ENCODE data around the gene RAX2. TPM values are rescaled to one million over a fixed set of nuclear protein-coding genes. Genes with fewer than 3 reads are reported as not detected.

RAX2 gene
- total RNA-seq, 1 donor from 2014 or later = not detected

DNA sequence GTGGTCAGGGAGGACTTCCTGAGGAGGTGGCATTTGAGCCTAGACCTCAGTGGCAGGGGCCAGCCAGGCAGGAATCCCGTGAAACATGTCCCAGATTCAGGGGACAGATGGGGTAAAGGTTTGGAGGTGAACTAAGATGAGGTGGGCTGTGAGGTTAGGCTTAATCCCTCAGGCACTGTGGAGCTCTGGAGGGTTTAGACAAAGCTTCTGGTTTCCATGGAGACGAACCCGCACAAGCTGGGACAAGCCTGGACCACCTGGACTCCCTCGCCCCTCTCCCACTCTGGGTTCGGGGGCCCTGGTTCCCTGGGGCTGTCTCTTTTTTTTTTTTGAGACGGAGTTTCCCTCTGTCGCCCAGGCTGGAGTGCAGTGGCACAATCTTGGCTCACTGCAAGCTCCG lies 48.1 kb downstream of the RAX2 start:
- no peaks in the 10 kb centered on the region for H3K4me1 Mint-ChIP-seq
- peaks cover 81% of the 10 kb centered on the region for H3K27me3 Mint-ChIP-seq (ENCODE audit: low read depth)
- no peaks in the 10 kb centered on the region for H3K36me3 Mint-ChIP-seq (ENCODE audit: low read depth)
- no peak overlapping the region for H3K27ac Mint-ChIP-seq (ENCODE audit: unreplicated experiment)
- H3K9me3 Mint-ChIP-seq = no peaks in the 10 kb centered on the region
- no peak overlapping the region for H3K4me3 Mint-ChIP-seq
- TF ChIP-seq, protein P1, sequence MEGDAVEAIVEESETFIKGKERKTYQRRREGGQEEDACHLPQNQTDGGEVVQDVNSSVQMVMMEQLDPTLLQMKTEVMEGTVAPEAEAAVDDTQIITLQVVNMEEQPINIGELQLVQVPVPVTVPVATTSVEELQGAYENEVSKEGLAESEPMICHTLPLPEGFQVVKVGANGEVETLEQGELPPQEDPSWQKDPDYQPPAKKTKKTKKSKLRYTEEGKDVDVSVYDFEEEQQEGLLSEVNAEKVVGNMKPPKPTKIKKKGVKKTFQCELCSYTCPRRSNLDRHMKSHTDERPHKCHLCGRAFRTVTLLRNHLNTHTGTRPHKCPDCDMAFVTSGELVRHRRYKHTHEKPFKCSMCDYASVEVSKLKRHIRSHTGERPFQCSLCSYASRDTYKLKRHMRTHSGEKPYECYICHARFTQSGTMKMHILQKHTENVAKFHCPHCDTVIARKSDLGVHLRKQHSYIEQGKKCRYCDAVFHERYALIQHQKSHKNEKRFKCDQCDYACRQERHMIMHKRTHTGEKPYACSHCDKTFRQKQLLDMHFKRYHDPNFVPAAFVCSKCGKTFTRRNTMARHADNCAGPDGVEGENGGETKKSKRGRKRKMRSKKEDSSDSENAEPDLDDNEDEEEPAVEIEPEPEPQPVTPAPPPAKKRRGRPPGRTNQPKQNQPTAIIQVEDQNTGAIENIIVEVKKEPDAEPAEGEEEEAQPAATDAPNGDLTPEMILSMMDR (conservative IDR thresholded peaks at IDR 0.05) = no peak
- DNase-seq (ENCODE audit: low read depth, low spot score) = no peak

DNA sequence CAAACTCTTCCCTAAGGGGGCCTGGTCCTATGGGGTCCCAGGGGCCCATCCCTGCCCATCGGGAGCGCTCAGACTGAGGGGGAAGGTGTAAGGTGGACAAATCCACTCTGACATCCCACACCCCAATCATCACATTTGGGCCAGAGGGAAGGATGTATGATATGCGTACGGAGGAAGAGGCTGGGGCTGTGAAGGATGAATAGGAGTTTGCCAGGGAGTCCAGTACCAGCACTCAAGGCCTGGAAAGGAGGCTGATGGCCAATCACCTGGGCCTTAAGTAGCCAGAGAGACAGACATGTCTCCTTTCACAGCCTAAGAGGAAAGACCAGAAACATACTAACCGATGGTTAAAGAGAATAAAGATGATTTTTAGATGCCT lies 48.9 kb downstream of the RAX2 start:
- Mint-ChIP-seq H3K9me3 (no peaks in the 10 kb centered on the region), H3K27ac (ENCODE audit: unreplicated experiment) (no peak overlapping the region), H3K4me3 (no peak overlapping the region), H3K27me3 (ENCODE audit: low read depth) (peaks cover 81% of the 10 kb centered on the region), H3K36me3 (ENCODE audit: low read depth) (no peaks in the 10 kb centered on the region), H3K4me1 (no peaks in the 10 kb centered on the region)
- no peak for DNase-seq (ENCODE audit: low read depth, low spot score)
- TF ChIP-seq, protein P1 (conservative IDR thresholded peaks at IDR 0.05) = no peak

DNA sequence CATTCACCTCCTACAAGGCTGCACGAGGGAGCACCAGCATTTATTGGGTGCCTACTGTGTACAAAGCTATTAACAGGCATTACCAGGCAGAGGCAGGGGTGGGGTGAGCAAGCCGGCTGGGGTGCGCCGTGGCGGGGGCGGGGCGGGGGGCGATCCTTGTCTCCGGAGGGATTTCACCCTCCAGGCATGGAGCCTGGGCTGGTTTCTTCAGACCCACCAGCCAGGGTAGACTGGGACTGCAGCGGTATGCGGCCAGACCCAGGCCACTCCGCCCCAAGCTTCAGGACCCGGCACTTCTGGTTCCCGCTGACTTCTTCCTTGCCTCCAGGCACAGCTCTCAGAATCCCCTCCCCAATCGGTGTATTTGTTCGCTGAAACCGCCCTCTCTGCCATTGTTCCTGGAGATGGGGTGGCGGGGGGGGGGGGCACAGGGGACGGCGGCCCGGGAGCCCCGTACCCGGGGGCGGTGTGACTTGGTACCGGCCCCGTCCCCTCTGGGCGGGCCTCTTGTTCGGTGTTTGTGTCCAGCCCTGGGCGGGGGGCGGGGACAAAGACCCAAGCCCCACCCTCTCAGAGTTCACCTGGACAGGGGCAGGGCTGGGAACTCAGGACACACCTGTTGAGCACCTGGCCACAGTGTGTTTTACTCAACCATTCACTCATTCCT lies 49.5 kb downstream of the RAX2 start:
- no peaks in the 10 kb centered on the region for H3K4me1 Mint-ChIP-seq
- no peaks in the 10 kb centered on the region for H3K9me3 Mint-ChIP-seq
- no peaks in the 10 kb centered on the region for H3K36me3 Mint-ChIP-seq (ENCODE audit: low read depth)
- TF ChIP-seq, protein P1 (conservative IDR thresholded peaks at IDR 0.05) = no peak
- H3K27me3 Mint-ChIP-seq (ENCODE audit: low read depth) = peaks cover 81% of the 10 kb centered on the region
- no peak overlapping the region for H3K4me3 Mint-ChIP-seq
- no peak for DNase-seq (ENCODE audit: low read depth, low spot score)
- no peak overlapping the region for H3K27ac Mint-ChIP-seq (ENCODE audit: unreplicated experiment)

DNA sequence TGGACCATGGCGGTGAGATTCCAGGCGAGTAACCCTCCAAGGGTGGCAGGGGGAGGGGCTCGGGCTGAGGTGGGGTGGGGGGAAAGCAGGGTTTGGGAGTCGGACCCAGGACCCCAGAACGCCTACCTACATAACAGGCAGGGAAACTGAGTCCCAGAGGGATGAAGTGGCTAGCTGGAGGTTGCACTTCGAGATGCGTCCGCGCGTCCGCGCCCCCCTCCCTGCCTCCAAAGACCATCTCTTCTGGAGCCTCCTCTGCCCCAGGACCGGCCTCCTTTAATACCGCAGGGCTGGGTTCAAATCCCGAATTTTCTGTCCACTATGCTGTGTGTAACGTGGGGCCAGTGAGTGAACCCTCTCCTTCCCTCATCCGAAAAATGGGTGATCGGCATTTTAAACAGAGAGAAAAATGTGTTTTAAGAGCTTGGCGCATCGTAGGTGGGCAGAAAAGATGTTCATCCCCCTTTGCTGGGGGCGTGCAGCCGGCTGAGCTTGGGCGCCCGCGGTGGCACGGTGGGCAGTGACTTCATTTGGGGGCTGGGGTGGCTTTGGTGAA lies 50.1 kb downstream of the RAX2 start:
- no peak overlapping the region for H3K4me3 Mint-ChIP-seq
- H3K9me3 Mint-ChIP-seq = no peaks in the 10 kb centered on the region
- peaks cover 80% of the 10 kb centered on the region for H3K27me3 Mint-ChIP-seq (ENCODE audit: low read depth)
- H3K27ac Mint-ChIP-seq (ENCODE audit: unreplicated experiment) = no peak overlapping the region
- no peaks in the 10 kb centered on the region for H3K4me1 Mint-ChIP-seq
- no peak for DNase-seq (ENCODE audit: low read depth, low spot score)
- H3K36me3 Mint-ChIP-seq (ENCODE audit: low read depth) = no peaks in the 10 kb centered on the region
- TF ChIP-seq, protein P1 (conservative IDR thresholded peaks at IDR 0.05) = no peak

DNA sequence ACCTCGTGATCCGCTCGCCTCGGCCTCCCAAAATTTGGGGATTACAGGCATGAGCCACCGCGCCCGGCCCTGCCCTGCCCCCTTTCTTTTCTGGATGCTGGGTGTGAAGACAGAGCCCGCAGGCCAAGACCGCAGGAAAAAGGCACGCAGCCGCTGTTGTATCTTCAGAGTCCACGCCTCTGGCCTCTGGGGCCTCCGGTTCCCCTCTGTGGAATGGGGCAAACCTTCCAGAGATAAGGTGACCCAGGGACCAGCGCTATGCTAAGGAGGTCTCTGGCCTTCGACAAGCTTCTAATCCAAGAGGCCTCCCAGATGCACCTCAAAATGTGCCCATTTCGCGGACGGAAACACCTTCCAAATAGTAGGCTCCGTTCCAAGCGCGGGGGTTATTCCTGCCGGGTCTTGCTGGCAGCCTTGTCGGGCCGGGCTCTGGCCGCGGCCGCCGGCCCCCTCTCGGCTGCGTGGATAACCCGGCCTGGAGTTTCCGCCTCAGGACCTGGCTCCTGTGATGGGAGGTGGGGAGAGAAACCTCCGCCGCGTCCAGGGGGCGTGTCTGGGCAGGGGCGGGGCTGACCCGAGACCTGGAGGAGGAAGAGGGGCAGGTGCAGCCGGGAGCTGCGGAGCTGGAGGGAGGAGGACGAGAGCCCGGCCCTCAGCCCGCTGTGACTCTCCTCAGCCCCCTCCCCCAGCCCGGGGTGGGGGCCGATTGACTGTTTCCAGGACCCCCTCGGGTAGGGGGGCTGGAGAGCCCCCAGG lies 50.7 kb downstream of the RAX2 start:
- Mint-ChIP-seq H3K27ac (ENCODE audit: unreplicated experiment) (no peak overlapping the region), H3K9me3 (no peaks in the 10 kb centered on the region), H3K4me3 (no peak overlapping the region), H3K4me1 (no peaks in the 10 kb centered on the region), H3K27me3 (ENCODE audit: low read depth) (peaks cover 74% of the 10 kb centered on the region), H3K36me3 (ENCODE audit: low read depth) (no peaks in the 10 kb centered on the region)
- DNase-seq (ENCODE audit: low read depth, low spot score) = peak; percentile 83
- TF ChIP-seq, protein P1 (conservative IDR thresholded peaks at IDR 0.05) = no peak

Data from neural crest cell (in vitro differentiated cells).